Upper lobe of left lung (tissue), 4 donors: ENCODE measurements around the gene CACNG7.

Experiments used
- CTCF ChIP-seq, 6 experiments: fragments of 450-650 bp in 4 of 6; fragments of 200-600 bp in 2 of 6; sonication (generic) in 2 of 6; IDR thresholded peaks; one replicate each; pipeline ENCODE4 v1.5.1; 2016 to 2019; ENCODE audit warnings: antibody characterized with exemption in 6 of 6
- EP300 ChIP-seq, 4 donors: sonication (generic); formaldehyde crosslinking; IDR thresholded peaks; one replicate each; pipeline ENCODE4 v1.5.1; 2017; ENCODE audit warnings: antibody characterized with exemption in 4 of 4, control low read depth in 2 of 4
- POLR2A ChIP-seq, 4 donors: fragments of 450-650 bp; IDR thresholded peaks; one replicate each; pipeline ENCODE4 v1.5.1; 2016 to 2017; ENCODE audit warnings: antibody characterized with exemption in 4 of 4, mild to moderate bottlenecking in 2 of 4
- POLR2AphosphoS5 ChIP-seq, 2 donors: sonication (generic); formaldehyde crosslinking; IDR thresholded peaks; one replicate each; pipeline ENCODE4 v1.5.1; 2017; ENCODE audit warnings: antibody characterized with exemption in 2 of 2

GRCh38 chr19:53951436-53951835 is 42.4 kb downstream of the CACNG7 start:
- TF ChIP-seq CTCF (IDR thresholded peaks at IDR 0.05): no peak
- no peak for TF ChIP-seq POLR2A (IDR thresholded peaks at IDR 0.05)
- no peak for TF ChIP-seq POLR2AphosphoS5 (IDR thresholded peaks at IDR 0.05)
- no peak for TF ChIP-seq EP300 (IDR thresholded peaks at IDR 0.05)
